HG03520 (cell line): ENCODE data around the gene KCNK10.
A peak's percentile ranks its signal among the peaks of the same experiment; 100 is the strongest.

ENCODE experiments used
- ATAC-seq: cut with Tn5 transposase; IDR thresholded peaks from one replicate; pipeline ENCODE4 v1.9.1; 2021; ENCODE audit warnings: mild to moderate bottlenecking, moderate library complexity; ENCODE audit not compliant: unreplicated experiment

Gene KCNK10

GRCh38 chr14:88323086-88323522 is at the start of gene KCNK10:
Gene KCNK10 (minus strand): TSS chr14:88323269. CDS start chr14:88322798, 471 bp downstream.
- peak; percentile 33 for ATAC-seq

- ATAC-seq: no peak
Measured at GRCh38 chr14:88369496-88369895, 46.4 kb upstream of the KCNK10 start.

GRCh38 chr14:88364710-88365413 is 41.8 kb upstream of the KCNK10 start:
- no peak for ATAC-seq

- ATAC-seq: no peak
Measured at GRCh38 chr14:88363644-88364043, 40.6 kb upstream of the KCNK10 start.

- no peak for ATAC-seq
Measured at GRCh38 chr14:88359500-88359899, 36.4 kb upstream of the KCNK10 start.

- no peak for ATAC-seq
Measured at GRCh38 chr14:88354358-88354757, 31.3 kb upstream of the KCNK10 start.

- no peak for ATAC-seq
Measured at GRCh38 chr14:88352698-88353097, 29.6 kb upstream of the KCNK10 start.

GRCh38 chr14:88351966-88352691 is 29.1 kb upstream of the KCNK10 start:
- no peak for ATAC-seq

GRCh38 chr14:88348546-88348945 is 25.5 kb upstream of the KCNK10 start:
- no peak for ATAC-seq

GRCh38 chr14:88346048-88346639 is 23.1 kb upstream of the KCNK10 start:
- ATAC-seq: no peak

GRCh38 chr14:88342980-88343379 is 19.9 kb upstream of the KCNK10 start:
- no peak for ATAC-seq

GRCh38 chr14:88340357-88340756 is 17.3 kb upstream of the KCNK10 start:
- ATAC-seq: no peak

- ATAC-seq: no peak
Measured at GRCh38 chr14:88333036-88333435, 10.0 kb upstream of the KCNK10 start.

- no peak for ATAC-seq
Measured at GRCh38 chr14:88327497-88327896, 4.4 kb upstream of the KCNK10 start.

GRCh38 chr14:88326352-88327103 is 3.5 kb upstream of the KCNK10 start:
- ATAC-seq: no peak

- no peak for ATAC-seq
Measured at GRCh38 chr14:88325883-88326282, 2.8 kb upstream of the KCNK10 start.

- ATAC-seq: no peak
Measured at GRCh38 chr14:88324930-88325329, 1.9 kb upstream of the KCNK10 start.

- ATAC-seq: no peak
Measured at GRCh38 chr14:88324491-88324890, 1.4 kb upstream of the KCNK10 start.

GRCh38 chr14:88323523-88324199 is 592 bp upstream of the KCNK10 start:
- peak; percentile 78 for ATAC-seq

- no peak for ATAC-seq
Measured at GRCh38 chr14:88322504-88323085, 474 bp downstream of the KCNK10 start.
